Measurements from ENCODE around the gene MORC3. TPM values are rescaled to one million over a fixed set of nuclear protein-coding genes. Genes with fewer than 3 reads are reported as not detected.
"Not testable (repeated sequence)": the region's sequence is repeated elsewhere in the genome, so short reads cannot be mapped to it uniquely, and the experiment has no call there.

Gene MORC3
- total RNA-seq, 3 donors from 2014 or later (not counting 1 experiment from before 2014, with no cell fraction given), result 59.7 to 74.1 (median 64.8) TPM

DNA sequence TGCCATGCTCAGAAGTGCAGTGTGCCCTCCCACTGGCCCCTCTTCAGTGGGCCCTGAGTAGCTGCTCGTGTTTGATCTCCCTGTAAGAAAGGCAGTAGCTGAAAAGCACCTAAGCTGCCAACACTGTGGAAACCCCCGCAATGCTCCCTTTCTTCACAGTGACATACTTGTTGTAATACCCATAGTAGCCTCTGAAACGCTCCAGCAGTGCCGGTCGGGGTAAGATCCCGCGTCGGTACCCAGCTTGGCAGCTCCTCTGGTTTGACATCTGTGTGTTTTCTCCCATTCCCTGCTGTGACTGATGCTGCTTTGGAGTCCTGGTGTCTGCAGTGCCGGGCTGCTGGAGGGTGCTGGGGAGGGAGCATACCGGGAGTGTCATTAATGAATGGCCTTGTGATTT is 68.8 kb downstream of the MORC3 start:
- Histone ChIP-seq H3K4me1 (ENCODE audit: control insufficient read depth, insufficient read depth, low read length) (peaks cover 12% of the 10 kb centered on the region), H3K9me3 (ENCODE audit: control insufficient read depth, insufficient read depth, low read length) (no peaks in the 10 kb centered on the region), H3K27me3 (ENCODE audit: control insufficient read depth, insufficient read depth, low read length) (no peaks in the 10 kb centered on the region), H3K27ac (ENCODE audit: low read length) (no peak overlapping the region), H3K36me3 (ENCODE audit: control insufficient read depth, insufficient read depth, low read length) (no peaks in the 10 kb centered on the region), H3K4me3 (ENCODE audit: low read length) (no peak overlapping the region)
- H3K27me3 Mint-ChIP-seq (ENCODE audit: low read depth in 2 of 2), result no peaks in the 10 kb centered on the region
- no peaks in the 10 kb centered on the region for H3K36me3 Mint-ChIP-seq
- peaks cover 5% of the 10 kb centered on the region in 2 donors for H3K4me1 Mint-ChIP-seq
- TF ChIP-seq, protein P1, sequence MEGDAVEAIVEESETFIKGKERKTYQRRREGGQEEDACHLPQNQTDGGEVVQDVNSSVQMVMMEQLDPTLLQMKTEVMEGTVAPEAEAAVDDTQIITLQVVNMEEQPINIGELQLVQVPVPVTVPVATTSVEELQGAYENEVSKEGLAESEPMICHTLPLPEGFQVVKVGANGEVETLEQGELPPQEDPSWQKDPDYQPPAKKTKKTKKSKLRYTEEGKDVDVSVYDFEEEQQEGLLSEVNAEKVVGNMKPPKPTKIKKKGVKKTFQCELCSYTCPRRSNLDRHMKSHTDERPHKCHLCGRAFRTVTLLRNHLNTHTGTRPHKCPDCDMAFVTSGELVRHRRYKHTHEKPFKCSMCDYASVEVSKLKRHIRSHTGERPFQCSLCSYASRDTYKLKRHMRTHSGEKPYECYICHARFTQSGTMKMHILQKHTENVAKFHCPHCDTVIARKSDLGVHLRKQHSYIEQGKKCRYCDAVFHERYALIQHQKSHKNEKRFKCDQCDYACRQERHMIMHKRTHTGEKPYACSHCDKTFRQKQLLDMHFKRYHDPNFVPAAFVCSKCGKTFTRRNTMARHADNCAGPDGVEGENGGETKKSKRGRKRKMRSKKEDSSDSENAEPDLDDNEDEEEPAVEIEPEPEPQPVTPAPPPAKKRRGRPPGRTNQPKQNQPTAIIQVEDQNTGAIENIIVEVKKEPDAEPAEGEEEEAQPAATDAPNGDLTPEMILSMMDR (IDR thresholded peaks at IDR 0.05), result no peak
- DNase-seq (no peak), ATAC-seq (no peak)
- intact Hi-C loops (cut with micrococcal nuclease), result loop anchor here (5.0 kb wide), 1 partner anchor 67 kb away; the partner anchor contains the start of gene MORC3
- WGBS (ENCODE audit: insufficient coverage), result 94% methylated on average over 10 of the region's 10 CpGs
- H3K4me3 Mint-ChIP-seq, result no peak overlapping the region
- H3K27ac Mint-ChIP-seq, result no peak overlapping the region
- H3K9me3 Mint-ChIP-seq, result no peaks in the 10 kb centered on the region

DNA sequence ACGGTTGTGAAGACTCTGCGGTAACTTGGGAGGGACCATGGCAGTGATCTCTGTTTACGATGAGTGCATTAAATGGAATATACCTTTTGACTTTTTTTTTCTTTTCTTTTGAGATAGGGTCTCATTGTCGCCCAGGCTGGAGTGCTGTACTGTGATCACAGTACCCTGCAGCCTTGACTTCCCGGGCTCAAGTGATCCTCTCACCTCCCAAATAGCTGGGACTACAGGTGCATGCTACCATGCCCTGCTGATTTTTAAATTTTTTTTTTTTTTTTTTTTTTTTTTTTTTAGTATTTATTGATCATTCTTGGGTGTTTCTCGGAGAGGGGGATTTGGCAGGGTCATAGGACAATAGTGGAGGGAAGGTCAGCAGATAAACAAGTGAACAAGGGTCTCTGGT is 71.7 kb downstream of the MORC3 start:
- 97% methylated on average over 5 of the region's 6 CpGs for WGBS (ENCODE audit: insufficient coverage)
- intact Hi-C loops (cut with micrococcal nuclease); H3K27ac ChIP-seq (ENCODE audit: low read length); H3K4me3 ChIP-seq (ENCODE audit: low read length); H3K9me3 ChIP-seq (ENCODE audit: control insufficient read depth, insufficient read depth, low read length); H3K9me3 Mint-ChIP-seq; H3K4me1 ChIP-seq (ENCODE audit: control insufficient read depth, insufficient read depth, low read length); H3K27me3 Mint-ChIP-seq (ENCODE audit: low read depth in 2 of 2); DNase-seq; H3K27me3 ChIP-seq (ENCODE audit: control insufficient read depth, insufficient read depth, low read length); H3K4me1 Mint-ChIP-seq; H3K27ac Mint-ChIP-seq; ATAC-seq; H3K4me3 Mint-ChIP-seq; H3K36me3 ChIP-seq (ENCODE audit: control insufficient read depth, insufficient read depth, low read length); H3K36me3 Mint-ChIP-seq: not testable (repeated sequence)

DNA sequence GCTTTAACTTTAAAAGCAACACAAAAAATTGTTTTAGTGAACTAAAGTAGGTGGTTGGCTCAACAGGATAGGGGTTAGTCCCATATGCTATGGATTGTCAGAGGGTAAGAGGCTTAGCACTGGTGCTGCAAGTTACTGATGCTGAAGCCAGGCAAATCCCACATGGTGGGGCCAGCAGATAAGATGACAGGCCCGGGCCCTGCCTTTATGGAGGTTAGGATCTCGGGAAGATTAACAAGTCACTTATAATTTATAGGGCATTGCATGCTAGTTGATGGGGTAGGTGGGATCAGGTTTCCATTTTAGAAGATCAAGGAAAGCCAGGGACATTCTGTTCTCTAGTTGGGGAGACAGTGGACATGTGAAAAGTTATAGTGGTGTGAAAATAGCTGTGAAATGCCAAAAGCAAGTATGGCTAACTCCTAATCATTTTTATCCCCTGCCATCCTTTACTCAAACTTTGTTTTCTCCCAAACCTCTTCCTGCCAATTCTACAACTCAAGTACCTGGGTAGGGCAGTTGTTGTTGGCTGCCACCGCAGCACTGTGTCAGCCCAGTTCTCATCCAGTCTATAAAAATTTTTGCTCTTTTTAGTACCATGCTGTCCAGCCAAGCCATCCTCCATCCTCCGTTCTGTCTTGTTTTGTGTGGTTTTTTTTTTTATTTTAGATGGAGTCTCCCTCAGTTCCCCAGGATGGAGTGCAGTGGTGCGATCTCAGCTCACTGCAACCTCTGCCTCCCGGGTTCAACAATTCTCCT is 75.5 kb downstream of the MORC3 start:
- no peaks in the 10 kb centered on the region for H3K36me3 Mint-ChIP-seq
- no peaks in the 10 kb centered on the region for H3K4me1 ChIP-seq (ENCODE audit: control insufficient read depth, insufficient read depth, low read length)
- intact Hi-C loops (cut with micrococcal nuclease), result loop anchor here (2.0 kb wide), 1 partner anchor 35 kb away; no protein-coding TSS in a partner anchor
- no peak overlapping the region for H3K27ac Mint-ChIP-seq
- H3K27ac ChIP-seq (ENCODE audit: low read length), result no peak overlapping the region
- no peaks in the 10 kb centered on the region for H3K9me3 ChIP-seq (ENCODE audit: control insufficient read depth, insufficient read depth, low read length)
- H3K4me1 Mint-ChIP-seq, result peaks cover 0 to 7% of the 10 kb centered on the region in 2 donors
- H3K27me3 Mint-ChIP-seq (ENCODE audit: low read depth in 2 of 2), result no peaks in the 10 kb centered on the region
- H3K4me3 ChIP-seq (ENCODE audit: low read length), result no peak overlapping the region
- H3K4me3 Mint-ChIP-seq, result no peak overlapping the region
- TF ChIP-seq, protein P1 (IDR thresholded peaks at IDR 0.05), result no peak
- no peaks in the 10 kb centered on the region for H3K9me3 Mint-ChIP-seq
- 97% methylated on average over 4 of the region's 6 CpGs for WGBS (ENCODE audit: insufficient coverage)
- no peak for ATAC-seq
- H3K27me3 ChIP-seq (ENCODE audit: control insufficient read depth, insufficient read depth, low read length), result no peaks in the 10 kb centered on the region
- no peak for DNase-seq
- peaks cover 2% of the 10 kb centered on the region for H3K36me3 ChIP-seq (ENCODE audit: control insufficient read depth, insufficient read depth, low read length)

DNA sequence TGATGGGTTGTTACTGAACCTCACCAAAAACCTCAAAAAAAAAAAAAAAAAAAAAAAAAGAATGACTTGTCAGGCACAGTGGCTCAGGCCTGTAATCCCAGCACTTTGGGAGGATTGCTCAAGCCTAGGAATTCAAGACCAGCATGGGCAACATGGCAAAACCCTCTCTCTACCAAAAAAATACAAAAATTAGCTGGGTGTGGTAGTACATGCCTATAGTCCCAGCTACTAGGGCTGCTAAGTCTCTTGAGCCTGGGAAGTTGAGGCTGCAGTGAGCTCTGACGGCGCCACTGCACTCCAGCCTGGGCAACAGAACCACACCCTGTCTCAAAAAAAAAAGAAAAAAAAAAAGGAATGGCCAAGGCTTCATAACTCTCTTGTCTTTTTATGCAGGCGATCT is 76.3 kb downstream of the MORC3 start:
- peak in 1 of 3 donors; percentile 10 for ATAC-seq

More for the DNA sequence above, 76.3 kb downstream of the MORC3 start:
- H3K36me3 Mint-ChIP-seq, result no peaks in the 10 kb centered on the region
- DNase-seq, result no peak
- Histone ChIP-seq H3K27me3 (ENCODE audit: control insufficient read depth, insufficient read depth, low read length) (no peaks in the 10 kb centered on the region), H3K9me3 (ENCODE audit: control insufficient read depth, insufficient read depth, low read length) (no peaks in the 10 kb centered on the region), H3K27ac (ENCODE audit: low read length) (no peak overlapping the region), H3K4me3 (ENCODE audit: low read length) (no peak overlapping the region), H3K36me3 (ENCODE audit: control insufficient read depth, insufficient read depth, low read length) (peaks cover 2% of the 10 kb centered on the region), H3K4me1 (ENCODE audit: control insufficient read depth, insufficient read depth, low read length) (no peaks in the 10 kb centered on the region)
- H3K4me3 Mint-ChIP-seq, result no peak overlapping the region
- H3K9me3 Mint-ChIP-seq, result no peaks in the 10 kb centered on the region
- intact Hi-C loops (cut with micrococcal nuclease), result no loop called here
- peaks cover 0 to 7% of the 10 kb centered on the region in 2 donors for H3K4me1 Mint-ChIP-seq
- H3K27me3 Mint-ChIP-seq (ENCODE audit: low read depth in 2 of 2), result no peaks in the 10 kb centered on the region
- no peak overlapping the region for H3K27ac Mint-ChIP-seq
- WGBS (ENCODE audit: insufficient coverage), result 100% methylated on average over 3 of the region's 3 CpGs
- TF ChIP-seq, protein P1 (IDR thresholded peaks at IDR 0.05), result no peak

Data from natural killer cell (primary cell).